HepG2 (cell line): ENCODE results near the gene IFI35. TPM values are rescaled to one million over a fixed set of nuclear protein-coding genes. Genes with fewer than 3 reads are reported as not detected.

Source experiments
- ELF1 ChIP-seq: sonication (generic); formaldehyde crosslinking; IDR thresholded peaks from 2 replicates; pipeline ENCODE4 v1.4.0; 2020; ENCODE audit warnings: missing genetic modification reagents
- KAT8 ChIP-seq: IDR thresholded peaks from 2 replicates; pipeline ENCODE4 v1.6.1; 2016; ENCODE audit warnings: missing genetic modification reagents, missing compliant biosample characterization
- KLF16 ChIP-seq, 2 experiments: sonication (generic) in 1 of 2; formaldehyde crosslinking in 1 of 2; IDR thresholded peaks; 2 replicates each; pipeline versions ENCODE4 v1.6.1 to v1.8.0; 2016 to 2023; ENCODE audit warnings: missing genetic modification reagents in 2 of 2, missing compliant biosample characterization in 1 of 2
- NONO ChIP-seq, 2 experiments: fragments of 450-650 bp in 1 of 2; sonication (generic) in 1 of 2; formaldehyde crosslinking in 1 of 2; IDR thresholded peaks in 1 of 2; conservative IDR thresholded peaks in 1 of 2; 2 replicates each; pipeline versions ENCODE4 v1.6.1 to v1.8.0; 2017 to 2022; ENCODE audit warnings: mild to moderate bottlenecking in 1 of 2, missing genetic modification reagents in 1 of 2, moderate library complexity in 1 of 2
- POLR2G ChIP-seq: fragments of 200-400 bp; formaldehyde crosslinking; IDR thresholded peaks from 2 replicates; pipeline ENCODE4 v1.6.1; 2018; ENCODE audit warnings: mild to moderate bottlenecking, low read depth, low read length, moderate library complexity
- RNF2 ChIP-seq: fragments of 450-650 bp; conservative IDR thresholded peaks from 2 replicates; pipeline ENCODE4 v1.6.1; 2016; ENCODE audit warnings: low read depth
- SP140L ChIP-seq: sonication (generic); formaldehyde crosslinking; IDR thresholded peaks from 2 replicates; pipeline ENCODE4 v1.4.0; 2020; ENCODE audit warnings: missing genetic modification reagents, borderline replicate concordance
- SRF ChIP-seq: IDR thresholded peaks from 2 replicates; pipeline ENCODE4 v1.6.1; 2011; ENCODE audit warnings: mild to moderate bottlenecking, low read depth, low read length, moderate library complexity
- SRSF1 ChIP-seq: fragments of 200-400 bp; formaldehyde crosslinking; optimal IDR thresholded peaks from 2 replicates; pipeline ENCODE3; 2017; ENCODE audit warnings: mild to moderate bottlenecking, low read depth, low read length, moderate library complexity
- TCF7 ChIP-seq: sonication (generic); IDR thresholded peaks from 2 replicates; pipeline ENCODE4 v1.6.1; 2016; ENCODE audit warnings: antibody characterized with exemption, low read depth
- XRCC5 ChIP-seq: fragments of 200-400 bp; formaldehyde crosslinking; optimal IDR thresholded peaks from 2 replicates; pipeline ENCODE3; 2017; ENCODE audit warnings: mild to moderate bottlenecking, low read length
- ZBTB7B ChIP-seq: sonication (generic); formaldehyde crosslinking; IDR thresholded peaks from 2 replicates; pipeline ENCODE4 v1.4.0; 2020; ENCODE audit warnings: missing genetic modification reagents
- ZFP37 ChIP-seq: sonication (generic); formaldehyde crosslinking; IDR thresholded peaks from 2 replicates; pipeline ENCODE4 v1.4.0; 2020; ENCODE audit warnings: missing genetic modification reagents, borderline replicate concordance
- ZNF224 ChIP-seq: sonication (generic); formaldehyde crosslinking; IDR thresholded peaks from 2 replicates; pipeline ENCODE4 v1.5.0; 2020; ENCODE audit warnings: mild to moderate bottlenecking, missing genetic modification reagents
- ZNF30 ChIP-seq: sonication (generic); formaldehyde crosslinking; IDR thresholded peaks from 2 replicates; pipeline ENCODE4 v1.5.0; 2020; ENCODE audit warnings: mild to moderate bottlenecking, missing genetic modification reagents
- ZNF430 ChIP-seq: sonication (generic); formaldehyde crosslinking; IDR thresholded peaks from 2 replicates; pipeline ENCODE4 v1.9.0; 2021; ENCODE audit warnings: mild to moderate bottlenecking, missing genetic modification reagents
- ZNF468 ChIP-seq: sonication (generic); formaldehyde crosslinking; IDR thresholded peaks from 2 replicates; pipeline ENCODE4 v1.8.0; 2022; ENCODE audit warnings: mild to moderate bottlenecking, moderate library complexity, missing genetic modification reagents
- ZSCAN21 ChIP-seq: sonication (generic); formaldehyde crosslinking; IDR thresholded peaks from 2 replicates; pipeline ENCODE4 v1.8.0; 2022; ENCODE audit warnings: mild to moderate bottlenecking, missing genetic modification reagents, moderate library complexity, borderline replicate concordance
- polyA plus RNA-seq, 8 experiments: library from polyadenylated mRNA; depleted of rRNA in 3 of 8; stranded (reverse) in 7 of 8; unstranded in 1 of 8; fragments of >200 nt; fragmentation: Illumina TruSeq in 4 of 8; extraction: Trizol in 4 of 8; gene quantifications; 2 replicates each; pipeline versions ENCODE4 v1.2.1 to v1.2.3, GENCODE V29; 2011 to 2016; ENCODE audit warnings: low read depth in 4 of 8, missing spikeins in 1 of 8, mixed read lengths in 1 of 8; ENCODE audit not compliant: insufficient read depth in 1 of 8
- total RNA-seq, 5 experiments: library from RNA; depleted of rRNA; stranded (reverse); fragments of >200 nt; fragmentation: Illumina TruSeq; extraction: Trizol; gene quantifications; 2 replicates each; pipeline ENCODE4 v1.2.3, GENCODE V29; 2016; ENCODE audit warnings: low read depth in 1 of 5
- TF ChIP-seq, protein P1 (sequence below): fragments of 450-650 bp; IDR thresholded peaks from 2 replicates; pipeline ENCODE4 v1.6.1; 2017; ENCODE audit warnings: mild to moderate bottlenecking
- TF ChIP-seq, protein P2 (sequence below): sonication (generic); formaldehyde crosslinking; IDR thresholded peaks from 2 replicates; pipeline ENCODE4 v1.4.0; 2020; ENCODE audit warnings: mild to moderate bottlenecking, missing genetic modification reagents
- TF ChIP-seq, protein P3 (sequence below): IDR thresholded peaks from 2 replicates; pipeline ENCODE4 v1.6.1; 2016; ENCODE audit warnings: mild to moderate bottlenecking, missing biosample characterization, missing genetic modification reagents
- TF ChIP-seq, protein P4 (sequence below): sonication (generic); formaldehyde crosslinking; IDR thresholded peaks from 2 replicates; pipeline ENCODE4 v1.9.0; 2022; ENCODE audit warnings: low read depth, missing genetic modification reagents
- TF ChIP-seq, protein P5 (sequence below): sonication (generic); formaldehyde crosslinking; IDR thresholded peaks from 2 replicates; pipeline ENCODE4 v1.4.0; 2020; ENCODE audit warnings: missing genetic modification reagents

IFI35 gene
- total and polyA plus RNA-seq, 2 of the 13 experiments (the other 11 are each of a cell fraction or from before 2014, with no cell fraction given), result 28.9 to 38.1 TPM

DNA sequence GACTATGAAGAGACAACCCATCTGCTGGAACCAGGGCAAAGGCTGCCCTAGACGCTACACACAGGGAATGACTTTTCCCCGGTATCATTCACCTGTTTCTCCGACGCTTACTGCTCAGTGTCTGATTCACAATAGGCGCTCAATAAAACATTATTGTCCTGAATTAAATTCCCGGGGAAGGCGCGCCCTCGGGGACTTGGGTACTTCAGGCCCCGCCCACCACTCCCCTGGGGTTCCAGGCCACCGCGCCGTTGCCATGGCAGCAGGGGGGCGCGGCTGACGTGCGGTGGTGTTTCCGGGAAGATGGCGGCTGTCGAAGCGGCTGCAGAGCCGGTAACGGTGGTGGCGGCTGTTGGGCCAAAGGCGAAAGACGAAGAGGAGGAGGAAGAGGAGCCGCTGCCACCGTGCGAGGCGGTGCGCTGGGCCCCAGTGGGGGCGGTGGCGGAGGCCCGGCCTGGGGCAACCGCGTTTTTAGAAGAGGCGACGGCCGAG, 26.3 kb upstream of the IFI35 start, which contains the start of gene RUNDC1 (continued):
- 0 out of 2 replicates have a peak, but pooled peaks have one; percentile 21 for TF ChIP-seq ZFP37 (CRISPR knock-in tag)
- peak; percentile 9 for TF ChIP-seq XRCC5
- peak; percentile 82 for TF ChIP-seq SRSF1
- TF ChIP-seq, protein P1, sequence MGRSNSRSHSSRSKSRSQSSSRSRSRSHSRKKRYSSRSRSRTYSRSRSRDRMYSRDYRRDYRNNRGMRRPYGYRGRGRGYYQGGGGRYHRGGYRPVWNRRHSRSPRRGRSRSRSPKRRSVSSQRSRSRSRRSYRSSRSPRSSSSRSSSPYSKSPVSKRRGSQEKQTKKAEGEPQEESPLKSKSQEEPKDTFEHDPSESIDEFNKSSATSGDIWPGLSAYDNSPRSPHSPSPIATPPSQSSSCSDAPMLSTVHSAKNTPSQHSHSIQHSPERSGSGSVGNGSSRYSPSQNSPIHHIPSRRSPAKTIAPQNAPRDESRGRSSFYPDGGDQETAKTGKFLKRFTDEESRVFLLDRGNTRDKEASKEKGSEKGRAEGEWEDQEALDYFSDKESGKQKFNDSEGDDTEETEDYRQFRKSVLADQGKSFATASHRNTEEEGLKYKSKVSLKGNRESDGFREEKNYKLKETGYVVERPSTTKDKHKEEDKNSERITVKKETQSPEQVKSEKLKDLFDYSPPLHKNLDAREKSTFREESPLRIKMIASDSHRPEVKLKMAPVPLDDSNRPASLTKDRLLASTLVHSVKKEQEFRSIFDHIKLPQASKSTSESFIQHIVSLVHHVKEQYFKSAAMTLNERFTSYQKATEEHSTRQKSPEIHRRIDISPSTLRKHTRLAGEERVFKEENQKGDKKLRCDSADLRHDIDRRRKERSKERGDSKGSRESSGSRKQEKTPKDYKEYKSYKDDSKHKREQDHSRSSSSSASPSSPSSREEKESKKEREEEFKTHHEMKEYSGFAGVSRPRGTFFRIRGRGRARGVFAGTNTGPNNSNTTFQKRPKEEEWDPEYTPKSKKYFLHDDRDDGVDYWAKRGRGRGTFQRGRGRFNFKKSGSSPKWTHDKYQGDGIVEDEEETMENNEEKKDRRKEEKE, result no peak
- TF ChIP-seq ZNF430 (CRISPR knock-in tag), result peak; percentile 70; the same call in 1 of the 2 replicates
- no peak for TF ChIP-seq TCF7
- TF ChIP-seq, protein P2, sequence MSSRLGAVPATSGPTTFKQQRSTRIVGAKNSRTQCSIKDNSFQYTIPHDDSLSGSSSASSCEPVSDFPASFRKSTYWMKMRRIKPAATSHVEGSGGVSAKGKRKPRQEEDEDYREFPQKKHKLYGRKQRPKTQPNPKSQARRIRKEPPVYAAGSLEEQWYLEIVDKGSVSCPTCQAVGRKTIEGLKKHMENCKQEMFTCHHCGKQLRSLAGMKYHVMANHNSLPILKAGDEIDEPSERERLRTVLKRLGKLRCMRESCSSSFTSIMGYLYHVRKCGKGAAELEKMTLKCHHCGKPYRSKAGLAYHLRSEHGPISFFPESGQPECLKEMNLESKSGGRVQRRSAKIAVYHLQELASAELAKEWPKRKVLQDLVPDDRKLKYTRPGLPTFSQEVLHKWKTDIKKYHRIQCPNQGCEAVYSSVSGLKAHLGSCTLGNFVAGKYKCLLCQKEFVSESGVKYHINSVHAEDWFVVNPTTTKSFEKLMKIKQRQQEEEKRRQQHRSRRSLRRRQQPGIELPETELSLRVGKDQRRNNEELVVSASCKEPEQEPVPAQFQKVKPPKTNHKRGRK, result no peak
- TF ChIP-seq, protein P3, sequence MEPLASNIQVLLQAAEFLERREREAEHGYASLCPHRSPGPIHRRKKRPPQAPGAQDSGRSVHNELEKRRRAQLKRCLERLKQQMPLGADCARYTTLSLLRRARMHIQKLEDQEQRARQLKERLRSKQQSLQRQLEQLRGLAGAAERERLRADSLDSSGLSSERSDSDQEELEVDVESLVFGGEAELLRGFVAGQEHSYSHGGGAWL, result no peak; the same call in 1 of the 2 replicates
- no peak for TF ChIP-seq RNF2
- TF ChIP-seq ZNF224 (CRISPR knock-in tag), result no peak
- TF ChIP-seq, protein P4, sequence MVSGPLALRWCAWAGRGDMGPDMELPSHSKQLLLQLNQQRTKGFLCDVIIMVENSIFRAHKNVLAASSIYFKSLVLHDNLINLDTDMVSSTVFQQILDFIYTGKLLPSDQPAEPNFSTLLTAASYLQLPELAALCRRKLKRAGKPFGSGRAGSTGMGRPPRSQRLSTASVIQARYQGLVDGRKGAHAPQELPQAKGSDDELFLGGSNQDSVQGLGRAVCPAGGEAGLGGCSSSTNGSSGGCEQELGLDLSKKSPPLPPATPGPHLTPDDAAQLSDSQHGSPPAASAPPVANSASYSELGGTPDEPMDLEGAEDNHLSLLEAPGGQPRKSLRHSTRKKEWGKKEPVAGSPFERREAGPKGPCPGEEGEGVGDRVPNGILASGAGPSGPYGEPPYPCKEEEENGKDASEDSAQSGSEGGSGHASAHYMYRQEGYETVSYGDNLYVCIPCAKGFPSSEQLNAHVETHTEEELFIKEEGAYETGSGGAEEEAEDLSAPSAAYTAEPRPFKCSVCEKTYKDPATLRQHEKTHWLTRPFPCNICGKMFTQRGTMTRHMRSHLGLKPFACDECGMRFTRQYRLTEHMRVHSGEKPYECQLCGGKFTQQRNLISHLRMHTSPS (CRISPR knock-in tag), result no peak
- TF ChIP-seq ZNF30 (CRISPR knock-in tag), result 0 out of 2 replicates have a peak, but pooled peaks have one; percentile 13
- peak; percentile 84 for TF ChIP-seq POLR2G
- peak; percentile 65 for TF ChIP-seq KAT8 (CRISPR knock-in tag)
- peak; percentile 82 for TF ChIP-seq ZBTB7B (CRISPR knock-in tag)
- TF ChIP-seq NONO (IDR thresholded peaks at IDR 0.05), result no peak
- peak; percentile 90 for TF ChIP-seq NONO (CRISPR knock-in tag; conservative IDR thresholded peaks at IDR 0.05)
- peak in 1 of 2 experiments; percentile 79; a peak in 1 of 4 replicates for TF ChIP-seq KLF16 (CRISPR knock-in tag; IDR thresholded peaks at IDR 0.05)
- TF ChIP-seq ELF1 (CRISPR knock-in tag), result peak; percentile 97
- TF ChIP-seq ZSCAN21, result no peak
- TF ChIP-seq, protein P5, sequence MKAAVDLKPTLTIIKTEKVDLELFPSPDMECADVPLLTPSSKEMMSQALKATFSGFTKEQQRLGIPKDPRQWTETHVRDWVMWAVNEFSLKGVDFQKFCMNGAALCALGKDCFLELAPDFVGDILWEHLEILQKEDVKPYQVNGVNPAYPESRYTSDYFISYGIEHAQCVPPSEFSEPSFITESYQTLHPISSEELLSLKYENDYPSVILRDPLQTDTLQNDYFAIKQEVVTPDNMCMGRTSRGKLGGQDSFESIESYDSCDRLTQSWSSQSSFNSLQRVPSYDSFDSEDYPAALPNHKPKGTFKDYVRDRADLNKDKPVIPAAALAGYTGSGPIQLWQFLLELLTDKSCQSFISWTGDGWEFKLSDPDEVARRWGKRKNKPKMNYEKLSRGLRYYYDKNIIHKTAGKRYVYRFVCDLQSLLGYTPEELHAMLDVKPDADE (CRISPR knock-in tag), result peak; percentile 44; the same call in 1 of the 2 replicates
- TF ChIP-seq SP140L (CRISPR knock-in tag), result peak; percentile 75; the same call in 1 of the 2 replicates
- TF ChIP-seq ZNF468 (CRISPR knock-in tag), result peak; percentile 83; the same call in 1 of the 2 replicates
- TF ChIP-seq SRF, result peak; percentile 24; the same call in 1 of the 2 replicates
